Skeletal muscle tissue (tissue), 4 donors: ENCODE measurements around the gene KCNK3. TPM values are rescaled to one million over a fixed set of nuclear protein-coding genes. Genes with fewer than 3 reads are reported as not detected.

Experiments used
- H3K27ac ChIP-seq: one replicate; pipeline ENCODE4 v1.7.0; 2013; ENCODE audit warnings: mild to moderate bottlenecking, low read depth, low read length, inconsistent platforms
- H3K27me3 ChIP-seq, 3 donors: one replicate each; pipeline ENCODE4 v1.7.0; 2013; ENCODE audit warnings: low read length in 3 of 3; ENCODE audit not compliant: control insufficient read depth in 3 of 3, insufficient read depth in 3 of 3
- H3K36me3 ChIP-seq, 3 donors: one replicate each; pipeline ENCODE4 v1.7.0; 2013; ENCODE audit warnings: low read length in 3 of 3; ENCODE audit not compliant: control insufficient read depth in 3 of 3, insufficient read depth in 3 of 3
- H3K4me1 ChIP-seq, 3 donors: one replicate each; pipeline ENCODE4 v1.7.0; 2013; ENCODE audit warnings: low read length in 3 of 3, mild to moderate bottlenecking in 3 of 3; ENCODE audit not compliant: control insufficient read depth in 3 of 3, insufficient read depth in 3 of 3
- H3K4me3 ChIP-seq, 3 donors: one replicate each; pipeline ENCODE4 v1.7.0; 2013; ENCODE audit warnings: low read length in 3 of 3
- H3K9ac ChIP-seq, 3 donors: one replicate each; pipeline ENCODE4 v1.7.0; 2013; ENCODE audit warnings: low read length in 3 of 3, mild to moderate bottlenecking in 3 of 3, moderate library complexity in 2 of 3, low read depth in 1 of 3
- H3K9me3 ChIP-seq, 3 donors: one replicate each; pipeline ENCODE4 v1.7.0; 2013; ENCODE audit warnings: low read length in 3 of 3; ENCODE audit not compliant: control insufficient read depth in 3 of 3
- total RNA-seq: library from RNA; depleted of rRNA; stranded (reverse); fragments of >200 nt; gene quantifications from one replicate; pipeline ENCODE4 v1.2.3, GENCODE V29; 2014
- donor health status: Osteomylitis.

KCNK3 gene
- total RNA-seq, 1 donor from 2014 or later, result 0.52 TPM

DNA sequence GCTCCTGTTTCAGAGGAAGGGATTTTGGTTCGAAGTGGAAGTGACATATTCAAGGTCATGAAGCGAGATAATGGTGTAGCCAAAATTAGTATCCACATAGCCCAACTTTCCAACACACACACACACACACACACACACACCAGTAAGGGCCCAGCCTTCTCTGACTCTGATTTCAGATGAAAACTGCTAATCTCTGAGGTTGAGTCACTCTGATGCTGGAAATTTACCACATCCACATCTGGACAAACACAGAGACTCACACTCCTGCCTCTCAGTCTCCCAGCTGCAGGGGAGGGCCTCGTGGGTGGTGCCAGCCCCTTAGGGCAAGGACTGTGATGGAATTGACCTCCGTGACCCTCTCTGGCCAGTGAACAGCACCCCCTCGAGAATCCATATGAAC, 42.6 kb downstream of the KCNK3 start:
- peaks cover 0 to 4% (median 0%) of the 10 kb centered on the region in 3 donors for H3K27me3 ChIP-seq
- no peak overlapping the region for H3K9ac ChIP-seq
- H3K4me3 ChIP-seq, result no peak overlapping the region
- no peak overlapping the region for H3K27ac ChIP-seq
- H3K36me3 ChIP-seq, result no peaks in the 10 kb centered on the region
- H3K9me3 ChIP-seq, result no peaks in the 10 kb centered on the region
- H3K4me1 ChIP-seq, result peaks cover 0 to 4% (median 3%) of the 10 kb centered on the region in 3 donors

DNA sequence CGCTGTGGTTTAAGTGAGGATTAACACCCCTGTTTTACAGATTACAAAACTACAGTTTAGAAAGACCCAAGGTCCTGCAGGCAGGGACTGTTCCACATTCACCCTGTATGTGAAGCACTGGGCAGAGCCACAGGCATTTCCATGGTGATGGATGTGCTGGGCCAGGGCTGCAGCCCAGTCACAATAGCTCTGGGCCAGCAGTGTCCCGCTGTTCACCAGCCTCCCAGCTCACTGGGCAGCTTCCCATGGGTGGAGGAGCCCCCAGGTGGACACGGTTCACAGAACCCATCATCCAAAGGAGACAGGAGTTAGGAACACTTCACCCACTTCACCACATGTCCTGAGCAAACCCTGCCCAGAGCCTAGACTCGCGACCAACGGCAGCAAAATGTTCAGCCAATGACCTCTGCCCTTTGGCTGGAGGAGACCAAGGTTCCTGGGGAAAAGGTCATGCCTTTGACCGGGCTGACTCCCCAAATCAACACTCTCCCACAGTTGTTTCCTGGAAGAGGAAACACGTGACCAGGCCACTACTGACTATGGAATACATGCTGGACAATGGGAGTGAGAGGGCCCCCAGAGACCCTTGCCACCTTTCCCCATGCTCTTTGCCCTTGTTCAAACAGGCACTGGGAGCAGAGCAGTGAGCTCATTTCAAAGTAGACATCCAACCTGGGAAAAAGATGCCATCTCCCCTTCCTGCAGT, 43.5 kb downstream of the KCNK3 start:
- Histone ChIP-seq H3K36me3 (no peaks in the 10 kb centered on the region), H3K27ac (no peak overlapping the region), H3K4me1 (peaks cover 0 to 4% (median 3%) of the 10 kb centered on the region in 3 donors), H3K9me3 (no peaks in the 10 kb centered on the region), H3K9ac (no peak overlapping the region), H3K27me3 (peaks cover 0 to 4% (median 0%) of the 10 kb centered on the region in 3 donors), H3K4me3 (no peak overlapping the region)

DNA sequence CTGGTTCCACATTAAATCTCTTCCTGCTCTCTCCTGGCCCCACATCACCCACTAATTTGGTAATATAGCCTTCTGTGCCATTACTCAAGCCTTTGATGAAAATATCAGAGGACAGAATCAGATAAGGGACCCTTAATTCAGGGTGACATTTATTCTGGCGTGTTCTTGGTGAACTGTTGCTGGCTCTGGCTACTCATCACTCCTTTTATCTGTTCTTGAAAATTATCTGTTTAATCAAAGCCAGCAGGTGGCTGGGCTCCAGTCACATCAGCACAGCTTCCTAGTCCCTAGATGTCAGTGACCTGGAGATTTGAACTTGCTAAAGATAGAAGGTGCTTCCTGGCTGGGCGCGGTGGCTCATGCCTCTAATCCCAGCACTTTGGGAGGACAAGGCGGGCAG, 44.7 kb downstream of the KCNK3 start:
- Histone ChIP-seq H3K9ac (no peak overlapping the region), H3K27ac (no peak overlapping the region), H3K36me3 (no peaks in the 10 kb centered on the region), H3K4me1 (peaks cover 0 to 4% (median 3%) of the 10 kb centered on the region in 3 donors), H3K9me3 (no peaks in the 10 kb centered on the region), H3K4me3 (no peak overlapping the region), H3K27me3 (peaks cover 0 to 4% (median 0%) of the 10 kb centered on the region in 3 donors)

DNA sequence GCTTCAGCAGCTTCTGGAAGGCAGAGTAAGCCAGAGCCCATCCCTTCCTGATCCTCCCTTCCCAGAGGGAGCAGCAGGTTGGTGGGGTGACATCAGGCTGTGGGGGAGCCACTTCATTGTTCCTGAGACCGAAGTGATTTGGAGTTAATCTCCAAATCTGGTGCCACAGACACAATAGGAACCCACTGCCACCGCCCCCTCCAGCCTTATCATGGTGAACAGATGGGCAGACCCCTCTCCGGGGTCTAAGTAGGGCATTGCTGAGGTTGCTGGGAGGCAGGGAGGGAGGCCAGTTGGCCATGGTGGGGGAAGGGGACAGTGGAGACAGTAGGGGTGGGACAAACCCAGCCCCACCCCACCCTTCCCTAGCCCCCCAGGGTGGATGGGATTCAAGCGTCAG, 46.0 kb downstream of the KCNK3 start:
- no peaks in the 10 kb centered on the region for H3K36me3 ChIP-seq
- H3K27ac ChIP-seq, result no peak overlapping the region
- no peaks in the 10 kb centered on the region for H3K9me3 ChIP-seq
- no peak overlapping the region for H3K9ac ChIP-seq
- H3K4me3 ChIP-seq, result no peak overlapping the region
- peaks cover 0 to 4% (median 0%) of the 10 kb centered on the region in 3 donors for H3K27me3 ChIP-seq
- peaks cover 0 to 4% (median 3%) of the 10 kb centered on the region in 3 donors for H3K4me1 ChIP-seq

DNA sequence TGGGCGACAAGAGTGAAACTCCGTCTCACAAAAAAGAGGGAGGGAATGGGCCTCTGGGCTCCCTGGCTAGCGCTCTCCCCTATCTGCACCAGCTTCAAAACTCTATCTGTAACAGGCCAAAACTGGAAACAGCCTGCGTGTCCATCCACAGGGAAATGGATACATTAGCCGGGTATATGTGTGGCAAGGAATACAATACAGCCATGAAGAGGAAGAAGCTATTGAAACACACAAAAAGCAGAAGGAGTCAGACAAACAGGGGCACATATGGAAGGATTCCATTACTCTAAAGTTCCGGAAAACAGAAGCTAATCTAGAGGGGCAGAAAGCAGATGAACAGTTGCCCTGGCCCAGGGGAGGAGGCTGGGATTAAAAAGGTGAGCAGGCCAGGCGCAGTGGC, 47.0 kb downstream of the KCNK3 start:
- peaks cover 0 to 4% (median 3%) of the 10 kb centered on the region in 3 donors for H3K4me1 ChIP-seq
- H3K9ac ChIP-seq, result no peak overlapping the region
- H3K4me3 ChIP-seq, result no peak overlapping the region
- no peaks in the 10 kb centered on the region for H3K9me3 ChIP-seq
- no peak overlapping the region for H3K27ac ChIP-seq
- no peaks in the 10 kb centered on the region for H3K36me3 ChIP-seq
- peaks cover 0 to 4% (median 0%) of the 10 kb centered on the region in 3 donors for H3K27me3 ChIP-seq

DNA sequence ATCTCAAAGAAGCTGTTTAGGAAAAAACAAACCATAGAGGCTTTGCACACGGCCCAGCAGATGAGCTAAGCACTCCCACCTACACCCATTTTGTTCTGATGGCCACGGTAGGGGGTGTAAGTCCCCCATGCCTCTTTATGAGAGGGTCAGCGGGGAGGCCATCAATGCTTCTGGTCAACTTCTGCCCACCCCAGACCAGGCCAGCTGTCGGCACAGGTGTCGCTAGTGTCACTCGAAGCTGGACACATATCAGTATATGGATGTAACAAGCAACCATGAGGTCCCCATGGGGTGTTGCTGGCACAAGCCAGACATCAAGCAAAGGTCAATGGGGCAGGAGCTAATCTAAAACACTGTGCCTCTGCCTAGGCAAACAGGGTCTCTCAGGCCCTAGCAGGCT, 47.8 kb downstream of the KCNK3 start:
- H3K4me1 ChIP-seq, result peaks cover 0 to 4% (median 3%) of the 10 kb centered on the region in 3 donors
- H3K27me3 ChIP-seq, result peaks cover 0 to 4% (median 0%) of the 10 kb centered on the region in 3 donors
- H3K36me3 ChIP-seq, result no peaks in the 10 kb centered on the region
- H3K9me3 ChIP-seq, result no peaks in the 10 kb centered on the region
- no peak overlapping the region for H3K9ac ChIP-seq
- no peak overlapping the region for H3K4me3 ChIP-seq
- H3K27ac ChIP-seq, result no peak overlapping the region

DNA sequence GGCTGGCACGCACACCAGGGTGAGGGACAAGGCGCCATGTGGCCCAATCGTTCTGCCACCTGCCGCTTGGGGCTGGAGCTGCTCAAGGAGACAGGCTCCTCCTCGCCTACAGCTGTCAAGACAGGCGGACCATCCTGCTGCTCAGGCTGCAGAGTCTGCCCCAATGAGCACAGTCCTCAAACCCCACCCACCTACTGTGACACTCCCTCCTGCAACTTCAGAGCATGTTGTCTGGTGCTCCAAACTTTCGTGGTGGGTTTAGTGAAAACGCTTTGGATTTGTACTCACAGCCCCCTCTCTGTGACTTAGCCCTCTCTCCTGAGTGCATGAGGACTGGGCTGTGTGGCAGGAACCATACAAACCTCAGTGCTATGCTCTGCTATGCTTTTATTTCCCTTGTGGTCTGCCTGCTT, 48.4 kb downstream of the KCNK3 start:
- H3K27me3 ChIP-seq, result peaks cover 0 to 4% (median 0%) of the 10 kb centered on the region in 3 donors
- no peaks in the 10 kb centered on the region for H3K9me3 ChIP-seq
- no peak overlapping the region for H3K27ac ChIP-seq

DNA sequence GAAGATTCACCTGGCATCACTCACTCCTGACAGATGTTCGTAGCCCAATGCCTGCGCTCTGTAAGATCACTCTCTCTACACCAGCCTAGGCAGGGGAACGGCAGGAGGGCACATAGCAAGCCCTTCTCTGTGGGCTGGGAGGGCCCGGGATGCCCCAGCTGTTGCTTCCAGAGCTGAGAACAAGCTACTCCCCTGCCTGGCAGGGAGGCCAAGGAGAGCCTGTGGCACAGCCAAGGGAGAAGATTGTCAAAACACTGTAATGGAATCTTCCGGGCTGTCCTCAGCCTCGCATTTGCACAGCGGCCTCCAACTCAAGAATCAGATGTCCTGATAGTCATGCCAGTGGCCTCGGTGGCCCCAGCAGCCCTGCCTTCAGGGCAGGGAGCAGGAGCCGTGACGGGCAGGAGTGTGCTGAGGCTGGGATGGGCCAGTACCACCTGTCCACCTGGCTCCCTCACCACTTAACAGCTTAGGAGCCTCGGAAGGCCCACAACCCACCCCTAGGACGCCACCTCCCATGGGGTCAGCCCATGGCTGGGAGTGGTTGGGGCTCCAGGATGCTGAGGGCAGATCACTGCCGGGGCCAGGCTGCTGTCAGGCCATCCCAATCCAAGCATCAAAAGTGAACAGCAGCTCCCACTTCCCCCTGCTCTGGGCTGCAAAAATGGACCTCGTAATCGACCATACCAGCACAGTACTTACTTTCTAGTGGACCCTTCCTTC, 49.7 kb downstream of the KCNK3 start:
- Histone ChIP-seq H3K4me3 (no peak overlapping the region), H3K4me1 (no peaks in the 10 kb centered on the region), H3K27ac (no peak overlapping the region), H3K36me3 (no peaks in the 10 kb centered on the region), H3K9me3 (no peaks in the 10 kb centered on the region), H3K27me3 (peaks cover 0 to 4% (median 0%) of the 10 kb centered on the region in 3 donors), H3K9ac (no peak overlapping the region)

More for the DNA sequence above, 48.4 kb downstream of the KCNK3 start:
- peaks cover 0 to 4% (median 2%) of the 10 kb centered on the region in 3 donors for H3K4me1 ChIP-seq
- H3K9ac ChIP-seq, result no peak overlapping the region
- no peak overlapping the region for H3K4me3 ChIP-seq
- no peaks in the 10 kb centered on the region for H3K36me3 ChIP-seq

DNA sequence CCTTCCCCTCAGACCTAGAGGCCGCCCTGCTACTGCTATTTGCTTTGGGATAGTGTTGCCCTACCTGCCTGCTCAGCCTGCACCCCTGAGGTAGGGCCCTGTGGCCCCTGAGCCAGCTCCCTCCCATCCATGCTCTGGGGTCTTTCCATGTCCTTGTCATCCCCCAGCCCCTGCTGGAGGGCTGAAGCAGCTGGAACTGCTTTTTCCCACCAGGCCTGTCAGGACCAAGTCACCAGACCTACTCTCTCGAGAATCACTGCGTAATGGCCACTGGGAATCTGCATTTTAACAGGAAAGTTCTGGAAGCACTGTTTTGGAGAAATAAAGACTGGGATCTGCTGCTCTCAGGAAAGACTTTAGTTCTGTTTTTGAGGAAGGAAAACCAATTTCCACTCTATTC, 51.3 kb downstream of the KCNK3 start:
- H3K27ac ChIP-seq, result no peak overlapping the region
- no peaks in the 10 kb centered on the region for H3K27me3 ChIP-seq
- H3K9me3 ChIP-seq, result no peaks in the 10 kb centered on the region
- no peaks in the 10 kb centered on the region for H3K36me3 ChIP-seq
- no peak overlapping the region for H3K4me3 ChIP-seq
- no peaks in the 10 kb centered on the region for H3K4me1 ChIP-seq
- H3K9ac ChIP-seq, result peak overlapping the region in 1 of 3 donors; percentile 33

DNA sequence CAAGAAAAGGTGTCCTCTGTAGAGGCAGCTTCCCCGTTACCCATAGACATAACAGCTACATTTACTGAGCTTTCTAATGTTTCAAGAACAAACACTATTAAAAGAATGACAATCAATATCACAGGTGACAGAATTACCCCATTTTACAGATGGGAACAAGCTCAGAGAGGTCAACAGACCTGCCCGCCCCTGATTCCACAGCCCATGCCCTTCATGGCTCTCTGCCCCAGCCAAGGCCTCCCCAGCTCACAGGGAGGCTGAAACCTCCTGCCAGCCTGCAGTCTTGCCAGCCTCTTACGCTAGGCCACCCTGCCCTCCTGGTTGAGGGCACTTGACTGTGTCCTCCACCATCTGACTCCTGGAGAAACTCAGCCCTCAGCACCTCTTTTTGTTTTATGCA, 52.4 kb downstream of the KCNK3 start:
- Histone ChIP-seq H3K4me1 (no peaks in the 10 kb centered on the region), H3K27me3 (no peaks in the 10 kb centered on the region), H3K9me3 (no peaks in the 10 kb centered on the region), H3K4me3 (no peak overlapping the region), H3K27ac (no peak overlapping the region), H3K36me3 (no peaks in the 10 kb centered on the region), H3K9ac (no peak overlapping the region)
